ENCODE data around the gene FBRSL1.

FBRSL1 gene

DNA sequence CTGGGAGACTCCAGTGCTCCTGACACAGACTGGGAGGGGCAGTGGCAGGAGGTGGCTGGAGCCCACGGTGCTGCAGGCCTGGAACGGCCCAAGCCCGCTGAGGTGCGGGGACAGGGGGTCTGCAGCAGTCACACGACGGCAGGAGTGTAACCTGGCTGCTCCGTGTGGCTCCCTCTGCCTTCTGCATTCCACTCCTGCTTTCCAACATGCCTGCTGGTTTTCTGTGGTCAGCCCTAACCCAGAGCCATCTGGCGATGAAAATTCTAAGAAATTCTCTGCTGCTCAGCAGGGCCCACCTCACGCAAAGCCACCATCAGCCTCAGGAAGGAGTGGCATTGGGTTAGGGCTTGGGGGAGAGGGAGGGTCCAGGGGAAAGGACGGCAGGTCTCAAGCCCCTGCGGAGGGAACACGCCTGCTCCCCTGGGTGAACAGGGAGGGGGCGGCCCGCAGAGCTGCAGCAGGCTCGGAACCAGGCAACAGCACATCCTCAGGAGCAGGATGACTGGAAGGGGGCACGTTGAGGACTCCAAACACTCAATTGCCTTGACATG, 5.0 kb upstream of the FBRSL1 start:
- no peak for DNase-seq

DNA sequence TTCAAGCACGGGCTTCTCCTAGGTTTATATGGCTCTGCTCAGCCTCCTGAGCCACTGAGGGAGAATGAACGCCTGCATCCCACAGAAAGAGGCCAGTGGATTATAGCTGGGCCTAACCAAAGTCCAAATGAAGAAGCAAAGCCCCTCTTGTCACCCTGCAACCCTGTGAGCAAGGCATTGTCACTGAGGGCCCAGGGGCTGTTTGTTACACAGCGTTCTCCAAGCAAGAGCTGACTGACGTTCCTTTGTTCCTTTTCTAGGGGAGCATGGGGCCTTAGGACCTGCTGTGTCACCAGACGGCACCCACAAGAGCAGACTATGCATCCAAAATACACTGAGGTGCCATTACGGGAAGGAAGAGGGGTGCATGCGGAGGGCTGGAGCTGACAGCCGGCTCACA, 4.3 kb upstream of the FBRSL1 start:
- no peak for DNase-seq

DNA sequence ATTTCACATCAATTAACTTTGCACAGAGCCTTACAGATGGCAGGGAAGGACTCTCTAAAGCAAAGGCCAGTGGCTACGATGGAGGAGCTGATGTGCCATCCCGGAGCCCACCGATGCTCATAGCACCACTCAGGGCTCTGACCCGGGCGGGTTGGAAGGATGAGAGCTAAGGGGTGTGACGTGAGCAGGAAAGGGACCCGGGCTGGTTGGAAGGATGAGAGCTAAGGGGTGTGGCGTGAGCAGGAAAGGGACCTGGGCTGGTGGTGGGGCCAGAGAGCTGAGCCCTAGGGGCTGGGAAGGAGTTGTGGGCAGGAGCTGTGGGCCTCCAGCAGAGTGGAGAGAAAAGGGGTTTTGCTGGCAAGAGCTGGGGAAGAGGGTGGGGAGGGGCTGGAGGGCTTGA, 3.8 kb upstream of the FBRSL1 start:
- no peak for DNase-seq

DNA sequence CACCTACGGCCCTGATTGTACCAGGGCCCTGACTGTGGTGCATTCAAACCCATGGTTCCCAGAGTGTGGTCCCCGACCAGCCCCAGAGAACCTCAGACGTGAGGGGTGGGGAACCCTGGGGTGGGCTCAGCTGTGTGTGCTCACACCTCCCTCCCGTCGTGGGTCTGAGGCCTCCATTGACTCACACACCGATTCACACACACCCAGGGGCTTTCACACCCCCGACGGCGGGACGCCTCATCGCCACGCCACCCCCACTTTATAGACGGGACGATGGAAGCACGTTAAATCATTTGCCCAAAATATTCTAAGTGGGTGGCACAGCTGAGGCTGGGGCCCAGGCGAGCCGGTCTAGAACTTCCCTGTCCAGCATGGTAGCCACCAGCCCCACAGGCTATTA, 3.4 kb upstream of the FBRSL1 start:
- no peak for DNase-seq

DNA sequence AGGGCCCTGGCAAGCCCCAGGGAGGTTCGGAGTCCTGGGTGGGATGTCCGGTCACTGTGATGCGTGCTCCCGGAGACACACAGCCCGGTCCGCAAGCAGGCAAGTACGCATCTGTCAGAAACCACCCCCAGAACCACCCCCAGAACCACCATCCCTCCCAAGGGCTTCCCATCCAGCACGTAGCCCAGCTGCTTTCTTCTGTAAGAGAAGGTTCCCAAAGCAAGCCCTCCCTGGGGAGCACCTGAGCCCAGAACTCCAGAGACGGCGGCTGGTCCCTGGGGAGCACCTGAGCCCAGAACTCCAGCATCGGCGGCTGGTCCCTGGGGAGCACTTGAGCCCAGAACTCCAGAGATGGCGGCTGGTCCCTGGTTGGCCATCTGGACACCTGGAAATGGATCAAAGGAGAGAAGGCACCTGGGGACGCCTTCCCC, 2.6 kb upstream of the FBRSL1 start:
- DNase-seq: no peak

DNA sequence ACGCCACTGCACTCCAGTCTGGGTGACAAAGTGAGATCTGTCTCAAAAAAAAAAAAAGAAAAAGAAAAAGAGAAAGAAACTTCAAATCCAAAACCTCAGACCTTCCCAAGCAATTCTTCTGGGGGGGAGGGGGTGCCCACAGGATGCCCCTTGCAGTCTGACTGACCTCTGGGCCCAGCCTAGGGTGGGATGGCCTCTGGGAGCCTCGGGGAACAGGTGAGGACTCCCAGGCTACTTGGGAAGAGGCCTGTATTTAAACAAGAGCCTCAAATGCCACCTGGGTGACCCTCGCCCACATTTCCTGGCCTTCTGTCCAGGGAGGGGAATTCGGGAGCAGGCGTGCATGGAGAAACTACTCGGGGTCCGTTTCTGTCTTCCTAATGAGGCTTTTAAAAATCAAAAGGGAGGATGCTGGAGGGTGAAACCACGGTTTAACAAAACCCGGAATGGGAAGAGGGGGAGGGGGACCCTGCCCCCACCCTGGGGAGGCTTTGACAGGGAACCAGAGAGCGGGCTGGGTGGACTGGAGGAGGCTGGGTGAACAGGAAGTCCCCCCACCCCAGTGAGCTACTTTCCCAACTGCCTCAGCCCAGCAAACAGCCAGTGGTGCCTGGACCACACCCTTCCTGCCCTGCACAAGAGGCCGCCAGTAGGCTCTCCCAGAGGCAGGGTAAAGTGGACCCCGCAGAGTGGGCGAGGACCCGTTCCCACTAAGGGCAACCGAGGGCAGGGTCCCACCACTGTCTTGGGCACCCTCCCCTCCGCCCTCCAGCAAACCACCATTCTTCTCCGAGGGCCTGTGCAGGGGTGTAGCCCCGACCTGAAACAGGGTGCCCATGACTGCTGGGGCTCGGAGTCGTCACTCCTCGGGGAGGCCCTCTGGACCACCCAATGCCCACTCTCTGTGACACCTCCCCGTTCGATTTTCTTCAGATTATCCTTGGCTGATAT, 1.5 kb upstream of the FBRSL1 start:
- no peak for DNase-seq

DNA sequence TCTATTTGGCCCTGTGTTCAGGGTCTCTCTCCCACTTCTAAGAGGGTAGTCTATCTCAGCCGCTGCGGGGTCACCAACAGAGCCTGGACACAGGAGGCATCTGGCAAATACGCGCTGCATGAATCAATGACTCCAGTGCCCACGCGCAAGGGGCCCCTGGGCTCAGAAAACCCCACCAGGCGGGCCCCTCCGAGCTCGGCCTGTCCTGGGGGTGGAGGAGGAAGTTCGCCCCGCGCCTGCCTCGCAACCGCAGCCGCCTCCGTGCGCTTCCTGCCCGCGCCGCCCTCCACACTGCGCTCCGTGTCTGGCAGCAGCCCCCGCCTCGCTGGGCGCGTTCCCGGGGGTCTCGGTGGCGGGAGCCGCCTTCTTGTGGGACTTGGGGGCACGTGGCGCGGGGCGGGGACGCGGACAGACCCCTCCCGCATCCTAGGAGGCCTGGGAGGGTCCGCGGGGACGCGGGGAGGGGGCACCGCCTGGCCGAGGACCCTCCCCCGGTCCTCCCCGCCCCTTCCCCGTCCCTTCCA, 811 bp upstream of the FBRSL1 start:
- no peak for DNase-seq

DNA sequence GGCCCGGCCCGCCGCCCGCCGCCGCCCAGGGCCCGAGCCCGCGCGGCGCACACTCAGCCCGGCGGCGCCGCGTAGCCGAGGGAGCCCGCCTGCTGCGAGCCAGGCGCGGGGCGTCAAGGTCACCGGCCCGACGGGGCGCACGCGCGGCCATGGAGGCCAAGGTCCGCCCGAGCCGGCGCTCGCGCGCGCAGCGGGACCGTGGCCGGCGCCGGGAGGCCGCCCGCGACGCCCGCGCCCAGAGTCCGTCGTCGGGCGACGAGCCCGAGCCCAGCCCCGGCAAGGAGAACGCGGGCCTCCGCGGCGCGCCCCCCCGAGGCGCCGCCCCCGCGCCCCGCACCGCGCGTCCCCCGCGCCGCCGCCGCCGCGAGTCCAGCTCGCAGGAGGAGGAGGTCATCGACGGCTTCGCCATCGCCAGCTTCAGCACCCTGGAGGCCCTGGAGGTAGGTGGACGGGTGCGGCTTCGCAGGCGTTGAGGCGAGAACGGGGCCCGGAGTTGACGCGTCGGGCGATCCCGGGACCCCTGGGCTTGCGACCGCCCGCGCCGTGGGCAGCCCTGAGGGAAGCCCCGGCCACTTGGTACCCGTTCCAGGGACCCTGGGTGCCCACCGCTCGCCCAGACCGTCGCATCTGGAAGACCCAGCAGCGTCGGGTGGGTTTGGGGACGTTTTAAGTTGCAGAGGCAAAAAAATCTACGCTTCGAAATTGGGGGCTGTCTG, 629 bp downstream of the FBRSL1 start:
- DNase-seq: no peak

DNA sequence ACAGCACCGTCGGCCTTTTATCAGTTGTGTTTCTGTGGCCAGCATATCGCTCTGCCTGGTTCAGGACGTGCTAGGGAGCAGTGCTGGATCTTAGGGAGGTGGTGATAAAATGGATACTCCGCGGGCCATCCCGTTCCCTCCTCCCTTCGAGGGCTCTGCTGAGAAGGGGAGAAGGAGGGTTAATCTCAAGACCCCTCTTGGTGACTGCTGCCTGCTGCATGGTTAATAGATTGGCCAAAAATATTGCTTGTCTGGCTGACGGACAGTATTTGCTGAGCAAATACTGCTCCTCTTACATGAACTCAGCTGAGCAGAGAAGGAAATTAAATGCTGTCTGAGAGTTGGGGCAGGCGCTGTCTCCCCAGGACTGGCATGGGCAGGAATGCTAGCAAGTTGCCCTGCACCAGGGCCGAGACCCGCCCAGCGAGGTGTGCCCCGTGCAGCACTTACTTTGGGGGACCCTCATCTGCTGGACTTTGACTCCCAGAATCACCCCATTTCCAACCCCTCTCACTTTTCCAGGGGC, 1.2 kb downstream of the FBRSL1 start:
- DNase-seq: no peak

DNA sequence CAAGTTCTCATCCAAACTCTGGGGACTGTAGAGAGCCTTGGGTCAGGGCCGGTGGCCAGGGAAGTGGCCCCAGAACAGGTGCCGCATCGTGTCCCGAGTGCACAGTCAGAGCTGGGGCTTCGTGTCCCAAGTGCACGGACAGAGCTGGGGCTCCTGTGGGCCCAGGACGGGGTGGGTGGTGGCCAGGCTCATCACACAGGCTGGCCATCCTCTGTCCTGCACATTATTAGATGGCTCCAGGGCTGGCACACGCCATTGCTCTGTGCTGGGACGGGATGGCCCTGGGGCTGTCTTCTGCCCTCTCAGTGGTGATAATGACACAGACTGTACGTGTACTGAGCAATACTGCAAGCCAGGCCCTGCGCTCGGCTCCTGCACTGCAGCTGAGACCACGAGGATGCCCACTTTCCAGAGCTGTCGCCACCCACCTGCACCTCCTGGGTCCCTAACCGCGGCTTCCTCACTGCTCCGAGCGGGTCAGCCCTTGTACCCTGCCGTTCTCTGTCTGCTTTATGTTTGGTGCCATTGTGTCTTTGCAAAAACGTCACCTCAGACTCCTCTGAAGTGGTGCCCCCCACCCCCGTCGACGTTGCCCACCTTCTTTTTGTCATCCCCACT, 1.9 kb downstream of the FBRSL1 start:
- DNase-seq: no peak

DNA sequence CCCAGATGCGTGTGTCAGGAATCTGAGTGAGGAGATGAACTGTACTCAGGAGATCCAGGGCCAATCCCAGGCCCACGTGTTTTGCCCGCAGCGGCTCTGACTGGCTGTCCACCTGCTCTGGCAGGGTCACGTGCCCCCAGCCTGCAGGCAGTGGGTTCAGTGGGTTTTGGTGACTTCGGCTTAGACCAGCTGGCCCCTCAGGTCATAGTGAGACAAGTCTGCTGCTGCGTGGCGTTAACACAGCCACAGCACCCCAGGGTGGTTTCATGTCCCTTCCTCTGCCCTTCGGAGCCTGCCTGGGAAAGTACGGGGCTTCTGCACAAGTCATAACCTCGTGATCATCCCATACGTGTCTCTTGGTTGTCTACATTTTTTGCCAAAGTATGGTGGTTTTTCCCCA, 2.6 kb downstream of the FBRSL1 start:
- DNase-seq: no peak

DNA sequence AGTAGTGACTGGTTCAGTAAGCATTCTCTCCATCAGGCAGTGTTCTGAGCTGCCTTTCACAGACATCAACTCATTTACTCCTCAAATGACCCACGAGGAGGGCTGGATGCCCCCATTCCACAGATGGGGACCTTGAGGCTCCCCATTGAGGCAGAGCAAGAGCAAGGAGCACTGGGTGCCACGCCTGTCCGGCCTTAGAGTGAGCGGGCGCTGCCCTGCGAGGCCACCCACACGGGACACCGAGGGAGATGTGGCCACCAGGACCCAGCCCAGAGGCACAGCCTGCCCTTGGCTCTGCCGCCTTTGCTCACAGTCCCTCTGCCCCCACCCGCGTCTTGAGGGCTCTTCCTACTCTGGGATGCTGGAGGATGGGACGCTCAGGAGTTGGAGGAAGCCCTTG, 3.0 kb downstream of the FBRSL1 start:
- DNase-seq: no peak

DNA sequence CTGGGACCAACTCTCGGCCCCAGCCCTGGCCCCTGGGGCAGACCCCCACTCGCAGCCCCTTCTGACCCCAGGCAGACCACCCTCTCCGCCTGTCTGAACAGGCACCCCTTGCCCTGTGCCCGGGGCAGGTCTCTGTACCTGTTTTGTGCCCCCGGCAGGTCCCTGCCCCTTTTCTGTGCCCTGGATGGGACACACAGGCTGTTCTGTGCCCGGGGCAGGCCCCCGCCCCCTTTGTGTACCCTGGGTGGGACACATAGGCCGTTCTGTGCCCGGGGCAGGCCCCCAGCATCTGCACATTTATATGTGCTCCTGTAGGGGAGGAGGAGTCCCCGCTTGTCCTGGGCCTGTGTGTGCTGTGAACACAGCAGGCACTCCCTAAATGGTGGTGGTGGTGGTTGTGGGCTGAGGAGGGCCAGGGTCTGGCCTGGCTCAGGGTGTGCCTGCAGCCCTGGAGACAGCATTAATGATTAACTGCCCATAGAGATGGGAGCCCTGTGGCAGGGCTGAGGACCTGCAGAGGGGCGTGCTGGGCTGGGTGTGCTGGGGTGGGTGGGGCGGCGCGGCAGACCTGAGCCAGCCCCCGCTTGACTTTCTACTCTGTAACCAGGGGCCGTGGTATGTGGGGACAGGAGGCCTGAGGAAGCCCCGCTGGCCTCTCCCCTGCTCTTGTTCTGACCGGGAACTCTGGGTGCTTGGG, 3.7 kb downstream of the FBRSL1 start:
- DNase-seq: no peak

DNA sequence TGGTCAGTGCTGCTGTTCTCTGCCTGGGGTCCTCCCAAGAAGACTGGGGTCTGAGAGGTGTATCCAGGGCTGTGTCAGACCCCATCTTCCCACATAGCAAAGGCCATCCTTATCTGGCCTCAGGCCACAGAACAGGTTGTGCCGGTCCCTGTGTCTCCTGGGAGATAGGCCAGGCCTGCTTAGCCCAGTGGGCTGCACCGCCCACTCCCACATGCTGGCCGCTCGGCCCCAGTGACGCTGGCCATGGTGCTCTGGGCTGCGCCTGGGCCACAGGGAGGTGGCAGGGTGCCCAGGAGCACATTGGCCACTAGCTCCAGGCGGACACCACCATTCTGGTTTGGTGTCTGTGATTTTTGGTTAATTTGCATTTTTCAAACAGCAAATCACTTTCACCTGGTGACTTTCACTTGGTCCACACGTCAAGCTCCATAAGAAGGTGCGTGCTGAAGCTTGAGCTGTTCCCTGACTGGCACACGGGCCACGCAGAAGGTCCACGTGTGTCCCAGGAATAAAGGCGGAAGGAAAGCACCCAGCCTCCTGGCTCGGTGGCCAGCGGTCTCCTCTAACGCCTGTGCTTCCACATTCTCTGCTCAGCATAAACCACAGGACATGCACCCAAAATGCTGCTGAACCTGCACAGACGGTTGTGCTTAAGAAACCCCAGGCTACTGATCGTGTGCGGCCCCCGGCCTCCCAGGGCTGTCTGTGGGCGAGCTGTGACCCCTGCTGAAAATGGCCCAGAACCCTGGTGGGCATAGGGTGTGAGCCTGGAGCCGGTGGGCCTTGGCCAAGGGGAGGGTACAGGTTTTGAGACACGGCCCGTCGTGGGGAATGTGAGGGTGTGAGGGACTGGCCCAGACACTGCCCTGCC, 4.6 kb downstream of the FBRSL1 start:
- no peak for DNase-seq

DNA sequence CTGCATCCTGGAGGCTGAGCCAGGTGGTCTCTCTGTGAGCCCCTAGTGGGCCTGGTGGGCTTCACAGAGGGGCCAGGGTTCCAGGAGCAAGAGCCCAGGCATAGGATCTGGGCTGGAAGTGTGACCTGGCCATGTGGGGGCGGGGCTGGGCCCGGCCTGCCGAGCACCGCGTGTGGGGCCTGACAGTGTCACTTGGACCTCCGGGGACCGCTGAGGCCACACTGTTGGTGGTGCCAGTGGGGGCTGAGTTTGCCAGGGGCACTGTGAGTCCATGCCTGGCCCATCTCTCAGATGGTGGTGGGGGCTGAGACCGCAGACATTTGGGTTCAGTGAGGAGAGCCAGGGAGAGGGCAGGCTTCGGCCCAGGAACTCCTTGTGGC, 5.2 kb downstream of the FBRSL1 start:
- no peak for DNase-seq

DNA sequence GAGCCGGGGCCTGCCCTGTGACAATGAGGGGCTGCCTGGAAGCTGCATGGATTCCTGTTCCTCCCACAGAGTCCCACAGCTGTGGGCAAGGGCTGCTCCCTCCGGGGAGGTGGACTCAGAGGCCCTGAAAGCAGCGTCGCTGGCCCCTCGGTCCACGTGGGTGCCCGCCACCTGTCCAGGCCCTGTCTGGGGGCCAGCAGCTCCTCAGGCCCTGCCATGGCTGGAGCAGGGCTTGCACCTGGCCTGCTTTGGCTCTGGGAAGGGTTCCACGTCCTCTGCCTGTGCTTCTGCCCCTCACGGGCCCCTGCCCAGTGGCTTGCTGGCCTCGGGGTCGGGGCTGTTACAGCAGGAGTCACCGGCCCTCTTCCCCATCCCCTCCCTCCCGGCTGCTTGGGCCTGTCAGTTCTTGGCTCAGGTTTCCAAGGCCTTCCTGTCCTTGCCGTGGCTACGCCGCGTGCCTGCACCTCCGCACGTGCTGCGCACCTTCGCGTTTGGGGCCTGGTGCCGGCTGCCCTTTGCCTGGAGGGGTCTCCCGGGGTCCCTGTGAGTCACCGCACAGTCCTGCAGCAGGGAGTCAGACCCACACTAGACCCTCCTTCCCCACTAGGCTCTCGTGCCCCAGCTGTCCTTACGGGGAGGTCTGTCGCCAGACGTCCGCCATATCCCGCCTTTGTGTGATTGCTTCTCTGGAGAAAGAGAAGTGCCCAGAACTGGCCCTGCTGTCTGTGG, 5.8 kb downstream of the FBRSL1 start:
- no peak for DNase-seq

DNA sequence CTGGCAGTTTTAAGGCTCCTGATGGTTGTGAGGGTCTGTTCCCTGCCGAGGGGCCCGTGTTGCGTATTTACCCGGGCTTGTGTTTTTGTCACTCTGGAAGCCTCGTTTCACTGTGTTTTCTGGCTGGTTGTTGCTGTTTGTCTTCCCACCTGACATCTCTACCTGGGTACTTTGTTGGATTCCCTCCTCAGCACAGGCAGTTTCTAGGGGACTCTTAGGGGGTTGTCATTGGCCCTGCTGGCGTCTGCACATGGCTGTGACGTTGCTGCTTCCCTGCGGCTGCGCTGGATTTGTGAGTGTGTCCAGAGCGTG, 6.4 kb downstream of the FBRSL1 start:
- DNase-seq: no peak

DNA sequence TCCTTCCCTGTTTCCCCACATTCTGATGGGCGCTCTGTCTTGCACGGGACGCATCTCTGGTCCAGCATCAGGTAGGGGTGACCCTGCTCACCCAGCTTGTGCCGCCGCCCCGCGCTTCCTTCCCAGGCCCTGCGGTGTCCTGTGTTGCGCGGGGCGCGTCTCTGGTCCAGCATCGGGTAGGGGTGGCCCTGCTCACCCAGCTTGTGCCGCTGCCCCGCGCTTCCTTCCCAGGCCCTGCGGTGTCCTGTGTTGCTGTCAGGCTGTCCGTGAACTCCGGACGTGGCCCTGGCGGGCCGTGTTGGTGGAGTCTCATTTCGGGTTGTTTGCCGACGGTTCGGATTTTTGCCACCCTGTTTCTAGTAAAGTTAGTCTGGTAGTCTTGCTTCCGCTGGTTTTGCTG, 6.8 kb downstream of the FBRSL1 start:
- no peak for DNase-seq

DNA sequence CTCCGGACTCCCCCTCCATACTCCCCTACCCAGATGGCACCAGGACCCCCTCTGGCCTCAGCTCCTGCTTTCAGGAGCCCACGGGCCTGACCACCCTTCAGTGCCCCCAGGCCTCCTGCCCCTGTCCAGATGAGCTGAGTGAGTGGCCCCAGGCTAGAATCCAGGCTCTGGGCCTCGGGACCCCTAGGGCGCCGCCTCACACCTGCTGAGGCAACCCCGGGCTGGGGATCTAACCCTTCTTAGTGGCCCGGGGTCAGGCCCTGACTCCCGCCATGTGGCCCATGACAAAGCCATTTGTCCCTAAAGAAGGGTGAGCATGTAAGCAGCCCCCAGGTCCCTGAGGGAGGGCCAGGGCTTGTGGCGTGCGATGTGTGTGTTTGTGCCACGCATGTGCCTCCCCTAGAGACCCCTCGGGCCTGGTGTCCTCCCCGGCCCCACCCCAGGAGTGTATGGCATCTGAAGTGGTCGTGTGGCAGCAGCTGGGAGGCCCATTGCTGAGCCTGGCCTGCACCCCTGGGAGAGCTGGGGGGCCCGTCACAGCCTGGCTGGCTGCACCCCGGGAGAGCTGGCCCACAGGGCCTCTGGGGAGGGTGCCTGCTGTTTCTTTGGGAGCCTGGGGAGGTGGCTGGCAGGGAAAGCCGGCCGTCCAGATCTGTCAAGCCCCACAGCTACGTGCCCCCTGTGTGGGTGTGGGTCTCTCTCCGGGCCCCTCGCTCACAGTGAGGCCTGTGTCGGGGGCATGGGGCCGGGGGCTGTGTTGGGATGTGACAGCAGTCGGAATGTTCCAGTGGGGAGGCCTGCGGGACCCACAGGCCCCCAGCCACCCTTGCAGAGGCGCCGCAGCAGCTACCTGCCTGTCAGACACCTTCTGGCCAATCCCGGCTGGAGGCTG, 7.8 kb downstream of the FBRSL1 start:
- no peak for DNase-seq

DNA sequence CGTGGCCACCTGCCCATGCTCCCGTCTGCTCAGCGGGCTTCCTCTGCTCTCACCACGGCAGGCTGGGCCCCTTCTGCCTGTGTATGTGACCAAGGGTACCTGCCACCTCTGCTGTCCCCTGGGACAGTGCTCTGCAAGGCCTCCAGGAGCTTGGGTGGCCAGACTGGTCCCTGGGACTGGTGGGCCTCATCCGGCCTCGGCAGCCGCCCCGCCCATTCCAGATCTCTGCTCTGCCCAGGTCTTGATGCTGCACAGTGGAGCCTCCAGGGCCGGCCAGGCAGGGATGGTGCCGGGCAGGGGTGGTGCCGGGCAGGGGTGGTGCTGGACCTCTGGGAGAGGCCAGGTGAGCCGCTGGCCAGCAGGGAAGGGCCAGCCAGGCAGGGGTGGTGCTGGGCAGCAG, 9.0 kb downstream of the FBRSL1 start:
- DNase-seq: no peak

Measured in fibroblast of skin of right biceps (primary cell).